ENCODE measurements around the gene ADCY6.

ADCY6 gene

GRCh38 chr12:48764521-48764920, 24.4 kb downstream of the ADCY6 start:
- H3K27ac ChIP-seq: no peak overlapping the region
- H3K27me3 ChIP-seq: no peaks in the 10 kb centered on the region
- H3K4me3 ChIP-seq: no peak overlapping the region
- no peak for DNase-seq
- H3K9me3 ChIP-seq: no peaks in the 10 kb centered on the region
- intact Hi-C loops (cut with DNase I; ENCODE audit: low total_unique reads): no loop called here
- H3K4me1 ChIP-seq: peaks cover 0 to 21% (median 14%) of the 10 kb centered on the region in 4 donors
- H3K36me3 ChIP-seq: peaks cover 4 to 50% (median 29%) of the 10 kb centered on the region in 3 donors
- TF ChIP-seq CTCF (IDR thresholded peaks at IDR 0.05): no peak

DNA sequence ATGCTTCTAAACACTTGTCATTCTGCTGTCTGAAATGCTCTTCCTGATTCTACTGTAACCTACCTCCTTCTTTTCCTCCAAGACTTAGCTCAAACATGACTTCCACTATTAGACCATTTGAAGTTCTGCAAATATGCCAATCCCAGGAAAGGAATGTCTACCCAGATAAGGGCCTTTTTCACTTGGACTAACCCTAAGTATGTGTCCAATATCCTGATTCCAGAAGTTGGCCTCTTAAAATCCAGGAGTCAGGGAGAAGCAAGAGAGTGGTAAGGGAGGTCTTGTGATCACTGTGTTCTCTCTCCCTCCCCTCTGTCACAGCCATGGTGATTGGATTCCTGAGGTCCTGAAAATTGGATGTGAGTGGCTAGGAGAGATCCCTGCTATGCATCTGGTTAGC, 30.2 kb downstream of the ADCY6 start:
- Histone ChIP-seq H3K9me3 (no peaks in the 10 kb centered on the region), H3K4me3 (no peak overlapping the region), H3K27ac (no peak overlapping the region), H3K27me3 (no peaks in the 10 kb centered on the region), H3K36me3 (no peaks in the 10 kb centered on the region), H3K4me1 (peaks cover 0 to 3% (median 0%) of the 10 kb centered on the region in 4 donors)
- intact Hi-C loops (cut with DNase I; ENCODE audit: low total_unique reads): no loop called here
- TF ChIP-seq CTCF (IDR thresholded peaks at IDR 0.05): no peak
- DNase-seq: no peak

DNA sequence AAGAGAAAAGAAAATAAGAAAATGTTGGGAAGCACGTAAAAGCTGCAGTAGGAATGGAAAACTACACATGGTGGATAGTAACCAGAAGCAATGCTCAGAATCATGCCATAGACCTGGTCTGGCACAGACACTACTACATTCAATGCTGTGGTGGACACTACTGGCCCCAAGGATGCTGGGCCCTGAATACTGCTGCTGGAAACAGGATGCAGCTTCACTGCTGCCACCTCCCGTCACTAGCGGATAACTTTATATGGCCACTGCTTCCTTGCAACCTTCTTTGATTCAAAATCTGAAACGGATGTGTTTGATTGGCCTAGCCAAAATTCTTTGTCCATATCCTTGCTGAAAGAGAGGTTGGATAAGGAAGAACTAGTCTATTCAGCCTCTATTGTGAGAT, 30.7 kb downstream of the ADCY6 start:
- H3K4me1 ChIP-seq: peaks cover 0 to 5% (median 0%) of the 10 kb centered on the region in 4 donors
- intact Hi-C loops (cut with DNase I; ENCODE audit: low total_unique reads): no loop called here
- no peak overlapping the region for H3K4me3 ChIP-seq
- H3K36me3 ChIP-seq: no peaks in the 10 kb centered on the region
- H3K27ac ChIP-seq: no peak overlapping the region
- no peaks in the 10 kb centered on the region for H3K27me3 ChIP-seq
- TF ChIP-seq CTCF (IDR thresholded peaks at IDR 0.05): no peak
- no peak for DNase-seq
- H3K9me3 ChIP-seq: no peaks in the 10 kb centered on the region

DNA sequence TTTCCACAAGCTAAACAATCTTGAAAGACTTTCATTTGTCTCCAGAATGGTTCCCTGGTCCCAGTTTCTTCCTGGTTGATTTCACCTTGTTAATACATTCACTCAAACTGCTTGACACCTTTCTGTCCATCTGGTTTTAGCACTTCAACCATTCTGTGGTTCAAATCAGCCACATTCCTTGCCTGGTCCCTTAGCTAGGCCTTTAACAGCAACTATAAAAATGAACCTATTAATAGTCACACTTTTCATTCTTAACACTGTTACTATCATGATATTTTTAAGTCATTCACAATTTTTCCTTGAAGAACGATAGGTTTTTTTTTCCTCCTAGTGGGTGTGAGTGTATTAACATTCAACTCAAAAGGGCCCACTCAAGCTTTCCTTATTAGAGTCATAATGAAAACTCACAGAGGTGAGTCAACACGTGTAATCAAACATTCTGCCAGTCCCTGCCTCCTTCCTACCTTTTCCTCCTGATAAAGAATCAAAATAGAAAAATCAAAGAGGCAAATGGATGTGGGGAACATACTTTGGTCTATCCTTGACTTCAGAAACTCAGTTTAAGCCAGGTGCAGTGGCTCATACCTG, 38.0 kb downstream of the ADCY6 start:
- no peak overlapping the region for H3K27ac ChIP-seq
- H3K36me3 ChIP-seq: no peaks in the 10 kb centered on the region
- no peak overlapping the region for H3K4me3 ChIP-seq
- H3K27me3 ChIP-seq: no peaks in the 10 kb centered on the region
- TF ChIP-seq CTCF (IDR thresholded peaks at IDR 0.05): no peak
- H3K9me3 ChIP-seq: no peaks in the 10 kb centered on the region
- DNase-seq: no peak
- intact Hi-C loops (cut with DNase I; ENCODE audit: low total_unique reads): no loop called here
- H3K4me1 ChIP-seq: peaks cover 0 to 5% (median 0%) of the 10 kb centered on the region in 4 donors

GRCh38 chr12:48750215-48750614, 38.7 kb downstream of the ADCY6 start:
- Histone ChIP-seq H3K27me3 (no peaks in the 10 kb centered on the region), H3K4me1 (peaks cover 0 to 5% (median 0%) of the 10 kb centered on the region in 4 donors), H3K9me3 (no peaks in the 10 kb centered on the region), H3K27ac (no peak overlapping the region), H3K4me3 (no peak overlapping the region), H3K36me3 (no peaks in the 10 kb centered on the region)
- intact Hi-C loops (cut with DNase I; ENCODE audit: low total_unique reads): no loop called here
- DNase-seq: no peak
- TF ChIP-seq CTCF (IDR thresholded peaks at IDR 0.05): no peak

Measured in tibial artery (tissue), 4 donors.